Measurements from ENCODE around the gene ODC1.
A peak's percentile ranks its signal among the peaks of the same experiment; 100 is the strongest.
"Not testable (repeated sequence)": the region's sequence is repeated elsewhere in the genome, so short reads cannot be mapped to it uniquely, and the experiment has no call there.

ODC1 gene

DNA sequence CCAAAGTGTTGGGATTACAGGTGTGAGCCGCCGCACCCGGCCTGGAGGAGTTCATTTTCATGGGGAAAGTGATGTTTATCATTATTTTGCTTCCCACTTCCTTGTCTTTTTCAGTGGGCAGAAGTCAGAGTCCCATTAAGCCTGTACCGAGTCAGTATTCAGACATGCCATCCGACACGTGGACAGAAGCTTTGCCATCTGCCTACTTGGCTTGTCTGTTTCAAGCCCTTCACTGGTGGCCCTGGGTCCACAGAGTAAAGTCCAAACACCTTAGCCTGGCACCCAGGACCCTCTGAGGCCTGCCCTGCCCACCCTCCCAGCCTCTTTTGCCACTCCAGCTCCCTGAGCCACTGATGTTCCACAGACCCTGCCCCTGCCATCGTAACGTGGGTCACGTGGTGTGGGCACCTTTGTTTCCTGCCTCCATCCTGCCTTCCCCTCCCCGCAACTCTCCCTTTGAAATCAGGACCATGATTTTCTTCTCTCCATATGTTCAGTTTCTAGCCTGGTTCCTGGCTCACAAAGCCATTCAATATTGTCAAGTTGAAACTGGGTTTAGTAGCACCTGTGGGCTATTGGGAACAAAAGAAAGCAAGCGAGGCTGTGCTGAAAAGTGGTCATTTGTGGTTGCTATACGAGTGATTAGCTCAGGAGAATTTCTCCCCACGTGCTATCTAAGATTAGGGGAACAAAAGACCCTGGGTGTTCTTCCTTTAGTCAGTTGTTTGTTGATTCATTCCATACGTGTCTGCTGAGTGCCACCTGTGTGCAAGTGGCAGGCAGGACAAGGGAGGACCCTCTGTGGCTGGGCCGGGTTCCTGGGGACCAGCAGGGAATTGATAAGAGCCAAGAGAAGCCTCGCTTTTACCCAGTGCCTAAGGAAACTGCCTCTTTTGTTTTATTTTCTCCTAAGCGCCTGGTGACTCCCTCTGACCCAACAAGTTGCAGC lies 5.1 kb upstream of the ODC1 start:
- no peak for DNase-seq (ENCODE audit: low read depth in 3 of 3)

DNA sequence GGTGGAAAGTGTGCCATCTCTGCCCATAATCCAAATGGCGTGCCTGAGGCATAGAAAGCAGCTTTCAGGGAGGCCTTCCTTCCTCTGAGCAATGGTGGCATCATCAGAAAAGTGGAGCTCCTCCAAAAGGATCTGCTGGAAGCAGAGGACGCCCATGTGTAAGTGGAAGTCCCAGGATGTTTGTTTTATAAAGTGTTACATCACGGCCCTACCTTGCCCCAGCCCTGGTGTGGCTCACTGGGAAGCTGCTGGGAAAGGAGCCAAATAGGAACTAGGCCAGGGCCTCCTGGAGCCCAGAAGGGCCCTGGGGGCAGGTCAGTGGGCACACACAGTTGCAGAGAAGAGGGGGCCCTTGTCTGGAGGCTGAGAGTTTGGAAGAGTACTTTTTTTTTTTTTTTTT lies 4.2 kb upstream of the ODC1 start:
- no peak for DNase-seq (ENCODE audit: low read depth in 3 of 3)

DNA sequence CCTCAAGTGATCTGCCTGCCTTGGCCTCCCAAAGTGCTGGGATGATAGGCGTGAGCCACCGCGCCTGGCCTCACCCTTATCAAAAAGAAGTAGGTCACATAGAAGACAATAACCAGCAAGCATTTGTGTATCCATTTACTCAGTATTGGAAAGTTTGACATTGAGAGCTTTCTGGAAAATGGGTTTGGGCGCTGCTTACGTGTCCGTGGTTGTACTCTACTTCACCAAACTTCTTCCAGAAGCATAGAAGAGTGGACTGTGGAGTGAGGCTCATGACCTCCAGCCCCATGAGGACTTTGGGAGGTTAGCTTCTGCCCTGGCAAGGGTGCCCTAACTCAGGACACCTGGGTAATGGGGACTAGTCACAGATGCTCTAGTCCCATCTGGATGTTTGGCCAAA lies 3.7 kb upstream of the ODC1 start:
- no peak for DNase-seq (ENCODE audit: low read depth in 3 of 3)

DNA sequence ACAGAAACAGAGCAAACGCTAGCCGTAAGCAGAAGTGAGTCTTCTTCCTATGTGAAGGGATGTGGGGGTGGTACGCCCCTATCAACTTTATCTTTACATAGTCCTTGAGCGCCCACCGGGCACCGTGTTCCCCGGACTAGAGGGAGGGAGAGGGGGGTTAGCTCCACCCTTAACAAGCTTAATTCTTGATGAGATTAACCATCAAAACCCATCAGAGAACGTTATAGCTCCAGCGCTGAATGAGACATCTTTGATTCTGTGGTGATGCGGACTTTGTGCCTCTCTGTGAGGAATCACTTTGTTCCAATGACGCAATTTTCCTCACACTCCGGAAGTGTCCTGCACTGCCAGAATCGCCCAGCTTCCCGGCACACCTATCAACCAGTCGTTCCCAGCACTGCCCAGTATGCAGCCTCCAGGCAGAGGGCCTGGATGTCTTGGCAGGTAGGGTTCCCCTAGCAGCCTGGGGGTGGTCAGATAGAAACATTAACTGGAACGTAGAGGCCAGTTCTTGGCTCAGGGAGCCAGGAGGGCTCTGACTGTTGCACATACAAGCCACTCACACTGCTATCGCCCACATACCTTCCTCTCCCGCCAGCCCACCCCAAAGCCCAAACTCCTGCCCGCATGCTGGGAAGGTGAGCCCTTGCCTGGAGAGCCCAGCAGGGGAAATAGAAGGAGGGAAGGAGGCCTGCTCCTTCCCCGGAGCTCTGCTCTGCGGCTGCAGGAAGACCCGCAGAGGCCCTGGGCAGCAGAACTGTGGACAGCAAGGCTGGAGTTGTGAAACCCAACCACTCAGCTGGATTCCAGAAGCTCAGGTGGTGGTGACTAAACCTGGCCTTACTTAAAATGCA lies 1.9 kb upstream of the ODC1 start:
- DNase-seq (ENCODE audit: low read depth in 3 of 3), result no peak

DNA sequence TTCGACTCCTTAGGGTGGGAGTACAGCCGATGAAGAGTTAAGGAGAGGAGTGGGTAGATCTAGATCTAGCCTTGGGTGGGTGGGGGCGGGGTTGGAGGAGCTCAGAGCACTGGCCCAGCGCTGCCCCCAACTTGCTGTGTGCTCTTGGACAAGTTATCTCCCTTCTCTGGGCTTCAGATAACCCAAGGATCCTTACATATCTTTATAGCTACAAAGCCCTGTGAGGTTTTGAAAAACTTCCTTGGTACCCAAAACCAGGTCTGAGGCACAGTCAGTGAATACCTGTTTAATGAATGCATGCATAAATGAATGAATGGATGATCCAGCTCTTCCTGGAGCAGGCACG lies 1.3 kb upstream of the ODC1 start:
- no peak for DNase-seq (ENCODE audit: low read depth in 3 of 3)

DNA sequence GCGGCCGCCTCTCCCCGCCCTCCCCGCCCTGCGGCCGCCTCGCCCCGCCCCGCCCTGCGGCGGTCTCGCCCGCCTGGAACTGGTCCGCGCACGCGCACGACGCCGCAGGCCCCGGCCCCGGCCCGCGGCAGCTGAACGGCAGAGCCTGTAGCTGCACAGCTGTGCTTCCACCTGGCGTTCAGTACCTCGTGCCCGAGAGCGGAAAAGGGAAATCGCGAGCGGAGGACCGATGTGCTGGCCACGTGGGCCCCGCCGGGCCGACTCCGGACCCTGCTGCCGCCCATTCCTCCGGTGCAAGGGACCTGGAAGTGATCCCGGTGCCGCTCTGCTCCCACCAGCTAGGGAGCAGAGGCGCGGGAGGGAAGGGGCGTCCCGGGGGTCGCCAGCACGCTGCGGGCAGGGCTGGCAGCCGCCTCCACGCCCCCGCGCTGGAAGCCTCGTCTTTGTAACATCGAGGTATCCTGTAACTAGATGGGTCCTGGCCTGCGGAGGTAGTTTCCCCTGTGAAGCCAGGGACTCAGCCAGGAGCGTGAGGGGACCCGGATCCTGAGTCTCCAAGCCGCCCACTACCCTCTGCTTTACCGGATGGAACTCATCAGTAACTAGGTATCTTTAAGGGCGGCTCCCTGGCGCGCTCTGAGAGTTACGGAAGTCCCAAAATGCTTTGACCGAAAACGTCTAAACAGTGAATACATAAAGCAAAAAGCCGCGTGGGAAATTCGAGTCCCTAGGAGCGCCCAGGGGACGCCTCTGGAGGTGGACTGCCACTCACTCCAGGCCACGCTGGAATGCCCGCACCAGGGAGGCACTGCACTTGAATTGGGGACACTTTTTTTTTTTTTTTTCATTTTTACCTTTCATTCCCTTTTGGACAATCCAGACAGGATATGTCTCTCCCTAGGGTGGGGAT lies 704 bp upstream of the ODC1 start:
- DNase-seq (ENCODE audit: low read depth in 3 of 3), result peak; percentile 83 to 93 (median 90)

DNA sequence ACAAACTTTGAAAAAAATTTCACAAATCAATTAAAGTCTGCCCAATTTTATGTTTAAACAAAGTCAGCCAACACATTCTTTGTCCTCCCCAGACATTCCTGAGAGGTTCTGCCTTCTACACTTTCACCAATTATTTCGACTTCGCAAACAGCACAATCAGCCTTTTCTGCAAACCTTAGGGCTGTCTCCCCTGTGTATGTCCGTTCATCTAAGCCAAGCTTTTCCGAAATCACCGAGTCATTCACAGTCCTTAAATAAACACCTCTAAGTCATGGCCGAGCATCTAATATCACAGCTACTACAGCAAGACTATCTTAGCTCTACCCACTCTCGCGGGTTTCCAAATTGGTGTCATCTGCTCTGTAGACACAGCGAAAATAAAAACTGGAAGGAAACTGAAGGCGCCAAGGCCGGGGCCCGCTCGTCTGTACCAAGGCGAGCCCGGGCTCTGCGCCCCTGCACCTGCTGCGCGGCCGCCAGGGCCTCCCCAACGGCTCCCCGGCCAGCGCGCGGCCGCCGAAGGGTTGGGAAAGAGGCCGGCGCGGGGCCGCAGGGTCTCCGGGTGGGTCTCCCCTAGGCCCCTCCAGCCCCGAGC lies 730 bp downstream of the ODC1 start:
- DNase-seq (ENCODE audit: low read depth in 3 of 3), result peak in 1 of 3 experiments; percentile 22

DNA sequence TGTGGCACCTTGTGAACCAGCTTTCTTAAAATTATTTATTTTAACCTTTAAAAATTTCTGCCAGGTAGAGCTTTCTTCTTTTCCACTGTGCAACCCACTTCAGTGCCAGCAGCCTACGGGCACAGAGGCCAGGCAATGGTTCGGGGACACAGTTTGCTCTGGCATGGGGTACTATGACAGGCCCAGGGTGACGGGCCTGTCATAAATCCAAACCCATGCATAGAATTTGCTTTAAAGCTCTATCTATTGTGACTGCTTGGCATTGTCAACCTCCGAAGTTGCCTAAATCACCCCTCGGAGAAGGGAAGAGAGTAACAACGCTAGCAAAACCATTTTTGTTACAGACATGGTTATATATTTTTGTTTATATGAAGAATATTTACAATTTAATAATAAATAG lies 1.5 kb downstream of the ODC1 start:
- no peak for DNase-seq (ENCODE audit: low read depth in 3 of 3)

DNA sequence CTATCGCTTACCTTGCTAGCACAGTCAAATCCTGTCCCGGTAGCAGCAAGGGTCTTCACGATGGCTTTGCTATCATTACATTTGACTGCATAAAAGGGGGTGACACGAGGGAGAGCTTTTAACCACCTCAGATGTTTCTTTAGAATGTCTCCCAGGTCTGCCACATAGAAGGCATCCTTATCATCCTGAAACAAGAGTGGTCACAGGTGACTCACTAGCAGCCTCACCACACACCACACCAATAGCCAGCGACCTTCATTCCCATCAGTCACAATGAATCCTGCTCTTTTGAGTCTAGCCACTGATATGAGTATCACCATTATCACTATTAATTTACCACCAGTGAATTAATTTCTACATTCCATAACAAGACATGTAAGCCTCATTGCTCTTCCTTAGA lies 3.7 kb downstream of the ODC1 start:
- DNase-seq (ENCODE audit: low read depth in 3 of 3), result peak in 2 of 3 experiments; percentile 29 to 62

DNA sequence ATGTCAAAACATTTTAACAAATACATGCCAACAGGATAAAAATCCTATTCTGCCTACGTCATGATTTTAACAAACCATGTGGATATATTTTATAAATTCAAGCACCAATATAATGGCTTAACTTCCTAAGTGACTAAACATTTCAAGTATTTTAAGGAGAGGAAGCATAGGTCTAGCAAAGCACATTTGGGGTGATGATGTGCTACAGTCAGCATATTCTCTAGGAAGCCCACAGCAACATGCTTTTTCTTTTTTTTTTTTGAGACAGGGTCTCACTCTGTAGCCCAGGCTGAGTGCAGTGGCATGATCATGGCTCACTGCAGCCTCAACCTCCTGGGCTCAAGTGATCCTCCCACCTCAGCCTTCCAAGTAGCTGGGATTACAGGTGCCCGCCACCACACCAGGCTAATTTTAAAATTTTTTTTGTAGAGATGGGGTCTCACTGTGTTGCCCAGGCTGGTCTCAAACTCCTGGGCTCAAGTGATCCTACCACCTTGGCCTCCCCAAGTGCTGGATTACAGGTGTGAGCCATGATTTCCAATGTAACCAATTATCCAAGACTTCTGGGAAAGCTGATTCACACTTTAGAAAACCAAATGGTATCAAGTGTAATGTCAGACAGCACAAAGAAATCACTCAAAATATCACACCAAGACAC lies 5.5 kb downstream of the ODC1 start:
- not testable (repeated sequence) for DNase-seq (ENCODE audit: low read depth in 3 of 3)

DNA sequence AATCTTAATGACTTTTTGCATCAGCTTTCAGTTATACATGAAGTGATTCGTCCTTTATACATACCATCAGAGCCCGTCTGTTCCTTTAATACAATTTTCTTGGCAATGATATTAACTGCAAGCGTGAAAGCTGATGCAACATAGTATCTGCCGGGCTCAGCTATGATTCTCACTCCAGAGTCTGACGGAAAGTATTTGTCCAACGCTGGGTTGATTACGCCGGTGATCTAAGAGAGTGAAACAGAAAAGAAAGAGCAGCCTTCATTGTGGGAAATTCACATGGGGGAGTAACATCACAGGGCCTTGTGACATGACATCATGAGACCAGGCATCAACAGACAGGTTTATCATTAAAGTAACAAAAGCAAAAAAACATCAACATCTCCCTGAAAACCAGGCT lies 6.2 kb downstream of the ODC1 start:
- DNase-seq (ENCODE audit: low read depth in 3 of 3), result no peak

DNA sequence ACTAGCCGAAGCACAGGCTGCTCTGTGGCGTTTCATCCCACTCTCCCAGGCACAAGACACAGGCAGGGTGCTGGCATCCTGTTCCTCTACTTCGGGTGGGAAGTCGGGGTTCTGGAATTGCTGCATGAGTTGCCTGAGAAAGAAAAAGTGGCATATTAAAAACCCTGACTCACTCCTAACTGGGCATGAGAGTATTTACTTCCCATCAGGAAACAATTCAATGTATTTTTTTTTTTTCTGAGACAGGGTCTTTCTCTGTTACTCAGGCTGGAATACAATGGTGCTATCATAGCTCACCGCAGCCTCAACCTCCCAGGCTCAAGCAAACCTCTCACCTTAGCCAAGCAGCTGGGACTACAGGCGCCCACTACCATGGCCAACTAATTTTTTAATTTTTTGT lies 7.4 kb downstream of the ODC1 start:
- DNase-seq (ENCODE audit: low read depth in 3 of 3), result no peak

DNA sequence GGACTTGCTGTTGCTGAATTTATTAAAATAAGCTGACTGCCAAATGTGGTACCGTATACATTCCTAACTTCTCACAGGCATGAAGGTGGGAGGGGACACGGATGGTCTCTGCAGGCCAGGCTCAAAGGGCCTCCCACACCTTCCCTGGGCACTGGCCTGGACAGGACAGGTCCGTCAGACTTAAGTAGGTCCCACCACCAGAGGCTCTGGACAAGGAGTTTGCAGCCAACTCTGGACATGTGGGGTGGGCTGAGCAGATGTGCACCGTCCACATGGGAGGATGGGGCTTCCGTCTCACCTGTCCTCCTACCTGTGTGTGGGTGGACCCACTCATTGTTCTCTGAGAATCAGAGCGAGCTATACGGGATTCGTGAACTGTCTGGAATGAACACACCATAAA lies 8.2 kb downstream of the ODC1 start:
- DNase-seq (ENCODE audit: low read depth in 3 of 3), result no peak

DNA sequence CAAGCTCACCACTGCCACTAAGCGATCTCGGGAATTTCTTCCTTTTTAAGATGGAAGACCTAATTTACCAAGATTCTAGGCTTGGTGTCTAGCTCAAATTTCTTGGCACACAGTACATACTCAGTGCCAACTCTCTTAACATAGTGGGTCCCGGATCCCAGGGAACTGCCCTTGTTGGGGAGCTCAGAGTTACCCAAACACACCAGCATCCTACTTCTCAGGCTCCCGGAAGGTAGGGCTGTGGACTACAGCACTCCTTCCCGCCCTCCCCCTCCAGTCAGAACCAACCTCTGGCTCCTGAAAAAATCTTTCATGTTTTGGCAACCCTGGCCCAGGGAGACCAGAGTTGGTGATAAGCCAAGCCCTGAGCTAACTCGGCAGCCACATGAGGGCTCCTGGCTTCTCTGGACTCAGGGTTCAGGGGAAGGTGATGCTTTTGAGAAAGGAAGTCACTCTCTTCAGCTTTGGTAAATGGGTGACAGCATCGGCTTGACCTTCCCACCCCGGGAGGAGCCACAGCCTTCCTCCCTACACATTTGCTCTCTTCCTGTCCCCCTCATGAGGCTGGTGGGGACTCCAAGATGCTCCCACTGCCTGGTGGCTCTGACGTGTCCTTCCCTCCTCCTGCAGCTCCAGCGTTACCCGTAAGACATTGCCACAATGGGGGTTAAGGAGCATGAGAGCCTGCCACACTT lies 8.8 kb downstream of the ODC1 start:
- DNase-seq (ENCODE audit: low read depth in 3 of 3), result no peak

DNA sequence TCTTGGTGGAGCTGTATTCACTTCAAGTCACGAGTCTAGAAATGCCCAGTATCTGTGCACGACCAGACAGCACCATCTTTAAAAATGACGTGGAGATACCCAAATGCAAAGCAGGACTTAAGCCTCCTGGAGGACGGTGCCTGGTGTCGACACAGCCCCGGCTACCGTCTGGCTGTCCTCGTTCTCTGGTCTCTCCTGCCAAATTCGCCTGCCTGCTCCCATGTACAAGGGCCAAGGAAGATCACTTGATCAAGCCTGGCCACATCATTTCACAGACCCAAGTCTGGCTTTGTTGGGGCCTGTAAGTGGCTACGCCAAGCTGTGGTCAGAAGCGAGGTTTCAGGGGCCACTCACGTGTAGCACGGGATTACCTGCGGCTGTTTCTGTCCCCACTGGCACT lies 9.4 kb downstream of the ODC1 start:
- DNase-seq (ENCODE audit: low read depth in 3 of 3), result no peak

DNA sequence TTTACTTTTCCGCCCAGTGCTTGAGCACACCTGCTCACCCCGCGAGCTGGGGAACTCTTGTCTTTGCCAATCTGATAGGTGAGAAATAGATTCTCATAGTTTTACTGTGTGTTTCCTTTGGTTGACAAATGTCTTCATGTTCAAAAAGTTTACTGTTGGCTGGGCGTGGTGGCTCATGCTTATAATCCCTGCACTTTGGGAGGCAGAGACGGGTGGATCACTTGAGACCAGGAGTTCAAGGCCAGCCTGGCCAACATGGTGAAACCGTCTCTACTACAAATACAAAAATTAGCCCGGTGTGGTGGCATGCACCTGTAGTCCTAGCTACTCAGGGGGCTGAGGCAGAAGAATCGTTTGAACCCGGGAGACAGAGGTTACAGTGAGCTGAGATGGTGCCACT lies 10.3 kb downstream of the ODC1 start:
- DNase-seq (ENCODE audit: low read depth in 3 of 3), result no peak

DNA sequence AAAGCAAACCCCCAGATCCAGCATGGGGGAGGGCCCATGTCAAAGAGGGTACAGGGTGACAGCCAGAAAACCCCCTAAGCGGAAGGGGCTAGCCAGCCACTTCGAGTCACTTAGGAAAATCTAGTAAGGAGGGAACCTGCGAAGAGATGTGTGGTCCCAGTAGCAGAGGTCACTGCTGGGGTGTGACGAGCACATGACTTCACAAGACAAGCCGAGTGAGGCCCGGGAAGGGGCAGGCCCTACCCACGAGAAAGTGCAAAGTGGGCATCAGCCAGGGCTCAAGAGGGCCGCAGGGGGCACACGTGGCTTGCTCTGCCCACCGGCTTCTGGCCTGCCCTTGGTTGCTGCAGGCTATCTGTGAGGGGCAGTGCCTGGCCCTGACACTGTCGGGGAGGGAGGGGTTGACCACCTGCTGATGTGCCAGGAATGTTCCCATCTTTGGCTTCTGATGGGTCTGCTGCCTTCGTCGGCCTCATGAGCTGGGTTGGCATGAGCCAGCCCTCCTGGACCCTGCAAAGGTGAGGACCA lies 11.5 kb downstream of the ODC1 start:
- no peak for DNase-seq (ENCODE audit: low read depth in 3 of 3)

DNA sequence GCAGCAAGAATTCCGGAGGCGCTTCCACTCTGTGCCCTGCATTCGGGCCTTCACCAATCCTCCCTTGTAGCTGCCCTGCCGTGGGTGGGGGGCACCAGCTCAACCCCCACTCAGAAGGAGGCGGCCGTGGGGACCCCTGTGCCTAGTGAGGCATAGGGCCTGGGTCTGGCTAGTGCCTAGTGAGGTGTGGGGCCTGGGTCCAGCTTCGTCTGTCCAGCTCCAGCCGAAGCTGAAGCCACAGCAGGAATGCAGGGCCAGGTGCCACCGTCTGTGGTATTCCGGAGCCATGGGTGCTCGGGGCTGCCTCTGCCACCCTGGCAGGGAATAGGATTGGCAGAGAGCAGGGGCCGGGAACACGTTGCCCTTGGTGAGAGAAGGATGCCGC lies 12.3 kb downstream of the ODC1 start:
- DNase-seq (ENCODE audit: low read depth in 3 of 3), result no peak

DNA sequence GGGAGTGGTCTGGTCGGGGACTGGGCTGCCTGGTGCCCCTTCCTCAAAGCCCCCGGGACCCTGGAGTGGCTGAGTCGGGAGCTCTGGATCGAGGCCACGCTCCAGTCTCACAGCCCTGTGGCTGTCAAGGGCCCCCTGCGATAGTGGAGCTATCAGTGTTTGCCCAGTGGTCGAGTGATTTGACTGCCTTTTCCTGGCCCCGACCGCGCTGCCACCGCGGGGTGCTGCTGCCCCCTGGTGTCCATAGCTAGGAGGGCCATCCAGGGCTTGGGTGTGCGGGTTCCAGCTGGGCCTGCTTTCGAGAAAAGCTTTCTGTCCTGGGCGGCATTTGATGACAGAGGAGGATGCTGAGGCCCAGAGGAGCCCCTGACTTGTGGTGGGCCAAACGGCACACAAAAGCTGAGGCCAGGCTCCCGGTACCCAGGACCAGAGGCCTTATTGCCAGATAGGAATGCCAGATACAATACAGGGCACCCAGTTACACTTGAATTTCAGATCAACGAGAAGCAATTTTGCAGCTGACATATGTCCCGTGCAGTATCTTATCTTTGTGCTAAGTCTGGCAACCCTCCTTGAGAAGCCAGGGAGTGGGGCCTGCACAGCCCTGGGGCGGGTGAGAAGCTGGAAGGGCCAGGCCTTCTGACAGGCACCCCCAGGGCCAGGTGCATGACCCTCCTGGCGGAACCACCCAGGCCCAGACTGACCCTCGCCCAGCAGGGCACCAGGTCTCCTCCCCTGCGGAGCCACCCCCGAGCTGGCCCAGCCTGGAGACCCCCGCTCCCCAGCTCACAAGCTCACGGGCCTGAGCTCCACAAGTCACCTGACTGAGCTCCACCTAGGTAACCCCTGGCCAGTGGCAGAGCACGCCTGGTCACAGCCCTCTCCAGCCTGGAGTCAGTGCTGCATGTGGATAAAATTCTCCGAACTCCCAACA lies 13.0 kb downstream of the ODC1 start:
- DNase-seq (ENCODE audit: low read depth in 3 of 3), result peak; percentile 60 to 75 (median 64)
